Measurements from ENCODE around the gene DIMT1.

- TF ChIP-seq CTCF (IDR thresholded peaks at IDR 0.05; ENCODE audit: low read depth, low read length), result no peak
- TF ChIP-seq EZH2phosphoT487 (IDR thresholded peaks at IDR 0.05; ENCODE audit: low read depth), result no peak
Observed at GRCh38 chr5:62362701-62363100, 41.0 kb downstream of the DIMT1 start.

Measured in OCI-LY3 (cell line).